Renal cortex interstitium (tissue), 11 donors: ENCODE data around the gene ZYG11A. TPM values are rescaled to one million over a fixed set of nuclear protein-coding genes. Genes with fewer than 3 reads are reported as not detected.

Source experiments
- DNase-seq, 11 donors: peaks; one replicate each; pipeline ENCODE4 v3.0.0-alpha.2; 2013; ENCODE audit warnings: low read depth in 9 of 11, low spot score in 4 of 11; ENCODE audit errors: extremely low read depth in 1 of 11
- polyA plus RNA-seq, 3 donors: library from polyadenylated mRNA; unstranded; fragments of 120-200 nt; gene quantifications; one replicate each; pipeline ENCODE4 v1.2.1, GENCODE V29; 2013; ENCODE audit not compliant: insufficient read length in 3 of 3

ZYG11A gene
- polyA plus RNA-seq, 3 donors = 0.11 to 0.17 (median 0.14) TPM

GRCh38 chr1:52914463-52914862, 71.9 kb downstream of the ZYG11A start:
- DNase-seq = no peak

GRCh38 chr1:52915211-52915854, 72.8 kb downstream of the ZYG11A start:
- DNase-seq = no peak

GRCh38 chr1:52915855-52916220, 73.3 kb downstream of the ZYG11A start:
- no peak for DNase-seq

DNA sequence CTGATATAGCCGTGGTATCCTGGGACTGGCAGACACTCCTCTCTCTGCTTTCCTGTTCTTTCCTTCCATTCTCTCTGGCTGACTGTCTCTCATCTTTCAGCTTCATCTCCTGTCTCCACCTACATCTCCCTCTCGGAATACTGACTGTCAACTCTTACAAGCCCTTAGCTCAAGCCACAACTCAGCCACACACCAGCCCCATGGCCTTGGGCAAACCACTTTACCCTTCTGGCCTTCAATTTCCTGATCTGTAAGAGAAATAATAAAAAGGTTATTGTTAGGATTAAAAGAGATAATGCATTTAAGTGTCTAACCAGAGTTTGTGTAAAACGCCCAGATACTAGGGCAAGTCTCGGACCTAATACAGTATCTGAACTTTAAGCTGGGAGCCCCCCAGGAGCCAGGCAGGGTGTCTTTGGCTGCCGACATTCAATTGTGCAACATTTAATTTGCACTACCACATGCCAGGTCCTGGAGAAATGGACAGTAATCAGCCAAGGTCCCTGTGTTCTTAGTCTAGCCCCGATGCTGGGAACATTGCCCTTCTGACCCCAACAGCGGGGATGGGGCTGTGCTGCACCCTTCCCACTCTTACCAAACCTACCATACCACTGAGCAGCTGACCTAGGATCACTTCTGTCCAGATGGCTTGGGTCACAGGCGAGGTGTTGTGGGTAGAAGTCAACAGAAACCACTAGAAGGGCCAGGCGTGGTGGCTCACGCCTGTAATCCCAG, 73.8 kb downstream of the ZYG11A start:
- no peak for DNase-seq

DNA sequence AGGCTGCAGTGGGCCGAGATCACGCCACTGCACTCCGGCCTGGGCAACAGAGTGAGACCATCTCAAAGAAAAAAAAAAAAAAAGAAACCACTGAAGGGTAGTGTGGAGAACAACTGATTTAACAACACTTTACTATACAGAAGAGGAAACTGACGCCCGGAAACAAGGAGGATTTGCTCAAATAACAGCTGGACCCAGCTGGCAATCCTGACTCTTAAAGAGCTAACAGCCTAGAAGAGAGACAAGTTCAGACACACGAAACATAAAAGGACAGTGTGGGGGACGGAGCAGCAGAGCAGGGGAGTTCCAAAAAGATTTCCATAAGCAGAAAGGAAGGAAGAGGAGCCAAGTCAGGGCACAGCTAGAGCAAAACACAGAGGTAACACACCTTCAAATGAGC, 74.6 kb downstream of the ZYG11A start:
- DNase-seq = peak in 8 of 11 donors; percentile 42 to 82 (median 60)

DNA sequence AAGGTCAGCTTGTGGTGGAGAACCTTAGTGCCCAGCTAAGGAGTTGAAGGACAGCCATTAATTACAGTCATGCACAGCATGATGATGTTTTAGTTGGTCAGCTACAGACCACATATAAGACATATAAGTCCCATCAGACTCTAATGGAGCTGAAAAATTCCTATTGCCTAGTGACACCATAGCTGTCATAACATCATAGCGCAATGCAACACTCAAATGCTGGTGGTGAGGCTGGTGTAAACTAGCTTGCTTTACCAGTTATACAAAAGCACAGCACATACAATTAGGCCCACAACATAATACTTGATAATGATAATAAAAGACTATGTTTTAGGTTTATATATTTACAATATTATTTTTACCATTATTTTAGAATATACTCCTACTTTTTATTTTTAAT, 75.0 kb downstream of the ZYG11A start:
- DNase-seq = no peak

GRCh38 chr1:52918201-52918600, 75.6 kb downstream of the ZYG11A start:
- no peak for DNase-seq

DNA sequence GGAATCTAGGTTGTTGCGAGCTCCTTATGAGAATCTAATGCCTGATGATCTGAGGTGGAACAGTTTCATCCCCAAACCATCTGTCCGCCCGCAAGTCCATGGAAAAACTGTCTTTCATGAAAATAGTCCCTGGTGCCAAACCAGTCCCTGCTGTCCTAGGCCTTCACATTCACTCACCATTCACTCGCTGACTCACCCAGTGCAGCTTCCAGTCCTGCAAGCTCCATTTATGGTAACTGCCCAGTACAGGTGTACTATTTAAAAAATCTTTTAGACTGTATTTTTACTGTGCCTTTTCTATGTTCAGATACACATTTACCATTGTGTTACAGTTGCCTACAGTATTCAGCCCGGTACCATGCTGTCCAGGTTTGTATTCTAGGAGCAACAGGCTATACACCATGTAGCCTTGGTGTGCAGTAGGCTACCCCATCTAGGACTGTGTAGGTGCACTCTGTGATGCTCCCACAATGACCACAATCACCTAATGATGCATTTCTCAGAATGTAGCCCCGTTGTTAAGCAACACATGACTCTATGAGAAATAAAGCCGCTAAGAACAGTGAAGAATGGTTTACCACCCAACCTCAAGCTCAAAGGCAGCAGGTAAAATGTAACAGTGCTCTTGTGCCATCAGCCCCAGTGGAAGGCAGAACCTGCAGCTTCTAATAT, 76.6 kb downstream of the ZYG11A start:
- no peak for DNase-seq

DNA sequence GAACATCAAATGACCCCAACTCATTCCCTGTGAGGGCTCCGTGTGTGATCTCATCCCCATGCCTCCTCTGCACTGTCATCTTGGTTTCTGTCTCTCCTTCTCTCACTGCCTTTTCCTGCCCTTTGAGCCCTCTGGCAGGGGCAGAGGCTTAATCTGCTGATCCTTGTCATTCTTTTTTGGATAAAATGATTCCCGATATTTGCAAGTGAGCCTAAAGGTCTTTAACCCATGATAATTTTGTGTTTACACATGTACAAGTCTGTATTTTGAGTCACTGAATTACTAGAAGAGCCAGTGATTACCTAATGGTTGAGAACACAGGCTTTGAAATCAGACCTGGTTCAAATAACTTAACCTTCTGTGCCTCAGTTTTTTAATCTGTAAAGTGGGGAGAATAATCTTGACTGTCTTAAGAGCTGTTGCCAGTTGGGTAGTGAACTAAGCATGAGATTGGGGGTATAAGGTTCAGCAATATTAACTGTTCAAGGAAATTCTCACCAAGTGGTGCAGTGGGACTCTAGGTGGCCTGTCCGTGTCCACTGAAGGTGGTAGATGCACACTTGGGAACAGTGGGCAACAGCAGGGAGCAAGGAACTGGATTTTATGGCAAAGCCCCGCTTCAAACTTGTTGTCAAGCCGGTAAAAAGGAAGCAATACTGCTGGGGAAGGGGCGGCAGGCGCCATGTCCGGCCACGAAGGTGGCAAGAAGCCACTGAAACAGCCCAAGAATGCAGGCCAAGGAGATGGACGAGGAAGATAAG, 77.3 kb downstream of the ZYG11A start:
- DNase-seq = no peak

- DNase-seq = no peak
Measured at GRCh38 chr1:52920791-52921291, 78.3 kb downstream of the ZYG11A start.

DNA sequence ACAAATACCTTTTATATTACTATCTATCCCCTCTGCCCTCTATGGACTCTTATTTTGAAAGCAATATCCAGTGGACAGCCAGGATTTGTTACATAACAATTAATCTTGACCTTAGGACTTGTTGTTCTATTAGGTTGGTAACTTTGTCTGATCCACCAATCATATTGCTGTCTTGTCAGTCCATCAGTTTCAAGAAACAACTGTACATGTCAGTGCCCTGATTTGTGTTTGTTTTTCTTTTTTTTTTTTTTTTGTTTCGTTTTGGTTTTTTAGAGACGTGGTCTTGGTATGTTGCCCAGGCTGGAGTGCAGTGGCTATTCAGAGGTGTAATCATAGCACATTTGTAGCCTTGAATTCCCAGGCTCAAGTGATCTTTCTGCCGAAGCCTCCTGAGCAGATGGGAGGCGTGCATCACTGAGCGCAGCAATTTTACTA, 83.0 kb downstream of the ZYG11A start:
- DNase-seq = no peak

DNA sequence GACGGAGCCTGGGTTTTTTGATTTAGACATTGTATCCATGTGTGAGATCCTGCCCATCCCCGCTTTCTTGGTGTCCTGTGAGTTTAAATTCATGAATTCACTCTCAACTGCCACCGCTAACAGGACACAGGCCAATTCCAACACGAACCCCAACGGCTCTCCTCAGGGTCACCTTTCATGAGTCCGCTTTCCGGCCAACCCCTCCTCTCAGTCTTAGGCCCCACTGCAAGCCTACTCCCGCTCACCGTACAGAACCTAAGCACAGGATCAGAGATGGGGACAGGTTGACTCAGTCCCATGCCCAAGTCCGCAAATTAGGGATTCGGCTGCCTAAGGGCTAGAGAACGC, 84.3 kb downstream of the ZYG11A start:
- peak in 1 of 11 donors; percentile 17 for DNase-seq

DNA sequence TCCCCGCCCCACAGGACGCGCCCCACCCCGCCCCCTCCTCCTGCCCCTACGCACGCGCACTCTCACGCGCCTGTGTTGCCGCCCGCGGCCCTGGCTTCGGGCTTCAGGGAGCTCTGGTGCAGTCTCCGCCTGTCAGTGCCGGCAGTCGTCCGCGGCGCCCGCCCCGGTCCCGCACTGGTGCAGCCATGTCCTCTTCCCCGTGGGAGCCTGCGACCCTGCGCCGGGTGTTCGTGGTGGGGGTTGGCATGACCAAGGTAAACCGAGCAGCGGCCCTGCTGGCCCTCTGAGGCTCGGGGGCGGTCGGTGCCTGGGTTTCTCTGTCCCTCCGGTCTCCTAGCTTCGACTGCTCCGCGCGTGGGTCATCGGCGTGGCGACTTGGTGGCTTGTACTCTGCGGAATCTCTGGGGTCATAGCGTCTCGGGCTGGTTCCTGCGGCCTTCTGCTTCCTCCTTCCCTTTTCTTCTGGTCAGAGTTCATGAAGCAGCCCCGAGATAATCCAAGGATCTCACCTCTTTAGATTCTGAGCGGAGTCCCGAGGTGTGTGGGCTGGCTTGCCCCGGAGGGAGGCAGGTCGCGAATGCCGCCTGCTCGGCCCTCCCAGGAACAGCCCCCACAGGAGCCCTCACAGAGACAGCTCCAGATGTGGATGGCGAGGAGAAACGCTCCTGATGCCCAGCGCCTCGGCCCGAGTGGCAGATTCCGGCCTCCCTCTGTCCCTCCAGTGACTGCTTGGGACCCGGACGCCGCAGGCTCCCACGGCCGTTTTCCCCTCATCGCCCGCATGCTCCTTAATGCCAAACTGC, 84.9 kb downstream of the ZYG11A start, which contains the start of gene SCP2:
SCP2 (plus strand) TSS at position 65 of the 803 bp plus-strand sequence; CDS start at position 186, 121 bp downstream.
- peak in 8 of 11 donors; percentile 27 to 67 (median 56) for DNase-seq

GRCh38 chr1:52928015-52928404, 85.5 kb downstream of the ZYG11A start:
- DNase-seq = no peak

- no peak for DNase-seq
Measured at GRCh38 chr1:52929019-52929418, 86.5 kb downstream of the ZYG11A start.

DNA sequence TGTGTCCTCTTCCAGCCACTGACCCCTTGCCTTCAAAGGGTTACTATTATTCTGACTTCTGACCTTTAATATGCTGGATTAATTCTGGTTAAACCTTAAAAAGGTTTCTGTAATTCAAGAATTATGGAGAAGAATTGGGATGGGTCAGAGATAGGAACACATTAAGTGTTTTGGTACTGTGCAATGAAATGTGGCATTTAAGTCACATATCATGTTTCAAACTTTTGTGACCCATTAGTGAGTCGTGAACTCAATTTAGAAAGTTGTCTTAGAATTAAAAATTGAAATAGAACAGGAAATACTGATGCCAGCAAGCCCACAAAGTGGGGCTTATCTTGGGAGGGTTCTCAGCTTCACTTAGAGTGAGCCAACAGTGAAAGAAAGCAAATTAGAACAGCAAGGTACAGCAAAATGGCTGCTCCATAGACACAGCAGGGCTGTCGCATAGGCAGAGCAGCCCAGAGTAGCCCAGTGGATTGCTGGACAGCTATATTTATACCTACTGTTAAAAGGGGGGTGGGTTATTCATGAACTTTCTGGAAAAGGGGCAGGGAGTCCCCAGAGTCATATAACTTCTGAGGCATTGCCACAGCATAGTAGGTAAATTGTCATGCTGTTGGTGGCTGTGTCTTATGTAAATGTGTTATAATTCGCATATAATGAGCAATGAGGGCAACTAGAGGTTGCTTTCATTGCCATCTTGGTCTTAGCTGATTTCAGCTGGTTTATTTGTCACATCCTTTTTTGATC, 95.0 kb downstream of the ZYG11A start:
- no peak for DNase-seq

DNA sequence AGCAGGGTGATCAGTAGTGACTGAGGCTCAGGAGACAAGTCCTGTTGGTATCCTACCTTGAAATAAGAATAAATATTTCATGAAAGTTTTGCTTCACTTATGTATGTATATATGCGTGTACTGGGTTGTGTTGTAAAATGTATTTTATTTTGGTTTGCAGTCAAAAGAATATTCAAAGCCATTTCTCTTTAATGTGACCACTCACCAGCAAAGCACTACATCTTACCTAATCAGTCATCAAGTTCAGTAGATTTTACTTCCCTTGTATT, 95.6 kb downstream of the ZYG11A start:
- no peak for DNase-seq

GRCh38 chr1:52943876-52944416, 101.4 kb downstream of the ZYG11A start:
- DNase-seq = no peak
